PC-9 (cell line): Measurements from ENCODE around the gene OSM. TPM values are rescaled to one million over a fixed set of nuclear protein-coding genes. Genes with fewer than 3 reads are reported as not detected.

ENCODE experiments used
- BruUV-seq: library from RNA; stranded (reverse); fragments of 400-500 nt; replicated peaks from 2 replicates; lab custom pipeline; 2021; lab: Mats Ljungman, UMichigan
- CTCF ChIA-PET: fragments of 300-600 bp; sonication (Branson Sonifier 250); formaldehyde crosslinking; loops from one replicate; lab custom pipeline; 2022; ENCODE audit warnings: antibody characterized with exemption; lab: Charles Lee
- POLR2A ChIA-PET: fragments of 300-600 bp; sonication (Branson Sonifier 250); formaldehyde crosslinking; loops from one replicate; lab custom pipeline; 2022; ENCODE audit warnings: antibody characterized with exemption; ENCODE audit not compliant: unreplicated experiment; lab: Charles Lee
- DNase-seq, 2 experiments: peaks; one replicate each; pipeline versions ENCODE4 v3.0.0 to v3.0.0-alpha.2; 2015 to 2022; ENCODE audit warnings: mixed read lengths in 1 of 2
- H2AFZ ChIP-seq: fragments of 200-600 bp; sonication (generic); 2 replicates; pipeline ENCODE4 v1.8.1; 2017; ENCODE audit warnings: antibody characterized with exemption
- H3F3A ChIP-seq: fragments of 200-600 bp; sonication (generic); 2 replicates; pipeline ENCODE4 v1.8.1; 2017; ENCODE audit warnings: antibody characterized with exemption, mild to moderate bottlenecking, low read depth; ENCODE audit not compliant: insufficient read depth
- H3K27ac ChIP-seq: fragments of 200-600 bp; sonication (generic); 2 replicates; pipeline ENCODE4 v1.6.1; 2016; ENCODE audit warnings: mixed run types
- H3K27me3 ChIP-seq: fragments of 200-600 bp; sonication (generic); 2 replicates; pipeline ENCODE4 v1.6.1; 2016; ENCODE audit warnings: low read depth, mixed run types; ENCODE audit not compliant: insufficient read depth
- H3K36me3 ChIP-seq: fragments of 200-600 bp; sonication (generic); 2 replicates; pipeline ENCODE4 v1.6.1; 2016; ENCODE audit warnings: low read depth, mixed run types
- H3K4me1 ChIP-seq: fragments of 200-600 bp; sonication (generic); replicated peaks from 2 replicates; pipeline ENCODE4 v1.6.1; 2016; ENCODE audit warnings: mixed run types; ENCODE audit not compliant: insufficient read depth
- H3K4me2 ChIP-seq: fragments of 200-600 bp; sonication (generic); 2 replicates; pipeline ENCODE4 v1.6.1; 2017; ENCODE audit warnings: mixed run types
- H3K4me3 ChIP-seq: fragments of 200-600 bp; sonication (generic); 2 replicates; pipeline ENCODE4 v1.6.1; 2016; ENCODE audit warnings: mixed run types
- H3K79me2 ChIP-seq: fragments of 200-600 bp; sonication (generic); 2 replicates; pipeline ENCODE4 v1.6.1; 2017; ENCODE audit warnings: low read depth, mixed run types
- H3K9me2 ChIP-seq: fragments of 200-600 bp; sonication (generic); 2 replicates; pipeline ENCODE4 v1.8.1; 2017; ENCODE audit warnings: mild to moderate bottlenecking; ENCODE audit not compliant: insufficient read depth
- H3K9me3 ChIP-seq: fragments of 200-600 bp; sonication (generic); 2 replicates; pipeline ENCODE4 v1.8.1; 2016; ENCODE audit warnings: low read depth; ENCODE audit not compliant: insufficient read depth
- H4K20me1 ChIP-seq: fragments of 200-600 bp; sonication (generic); 2 replicates; pipeline ENCODE4 v1.8.1; 2017; ENCODE audit not compliant: insufficient read depth
- CTCF ChIP-seq: fragments of 200-600 bp; sonication (generic); conservative IDR thresholded peaks from 2 replicates; pipeline ENCODE4 v1.6.1; 2017; ENCODE audit warnings: mixed run types, antibody characterized with exemption, mild to moderate bottlenecking, moderate library complexity
- EZH2 ChIP-seq: fragments of 200-600 bp; sonication (generic); IDR thresholded peaks from 2 replicates; pipeline ENCODE4 v1.8.0; 2017; ENCODE audit warnings: antibody characterized with exemption, low read depth
- intact Hi-C: fragments of 100-400 bp; cut with micrococcal nuclease; formaldehyde crosslinking; loops from one replicate; pipeline ENCODE4 v1.10.0; 2022; ENCODE audit not compliant: unreplicated experiment
- total RNA-seq: library from RNA; stranded (reverse); gene quantifications from 2 replicates; pipeline ENCODE4 v1.2.3, GENCODE V29; 2021

Gene OSM
- total RNA-seq, 1 experiment from 2014 or later, result not detected

DNA sequence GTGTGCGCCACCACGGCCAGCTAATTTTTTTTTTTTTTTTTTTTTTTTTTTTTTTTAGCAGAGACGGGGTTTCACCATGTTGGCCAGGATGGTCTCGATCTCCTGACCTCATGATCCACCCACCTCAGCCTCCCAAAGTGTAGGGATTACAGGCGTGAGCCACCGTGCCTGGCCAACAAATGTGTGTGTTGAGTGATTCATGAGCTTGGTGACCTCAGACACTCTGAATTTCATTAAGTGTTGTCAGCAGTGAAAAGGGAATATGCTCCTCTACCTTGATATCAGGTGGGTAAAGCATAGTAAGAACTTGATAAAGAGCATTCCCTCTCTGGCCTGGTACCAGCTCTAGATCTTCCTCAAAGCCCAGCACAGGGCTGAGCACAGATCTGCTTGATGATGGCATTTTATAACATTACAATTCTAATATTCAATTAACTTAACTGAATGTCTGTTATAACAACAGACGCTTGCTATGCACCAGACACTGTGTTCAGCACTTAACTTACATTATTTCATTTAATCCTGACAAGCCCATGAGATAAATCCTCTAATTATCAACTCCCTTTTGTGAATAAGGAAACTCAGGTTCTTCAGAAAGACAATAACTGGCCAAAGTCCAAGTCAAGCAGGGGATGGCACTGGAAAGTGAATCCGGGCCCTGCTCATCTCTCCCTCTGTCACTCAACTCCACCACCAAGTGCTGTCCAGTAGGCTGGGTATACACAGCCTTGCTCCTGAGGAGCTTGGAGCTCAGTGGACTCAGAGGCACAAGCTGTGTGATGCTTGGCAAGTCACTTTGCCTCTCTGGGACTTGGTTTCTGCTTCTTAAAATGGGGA, 47.1 kb upstream of the OSM start:
- Histone ChIP-seq H3K4me2 (peak overlapping the region; percentile 27; the same call in 1 of the 2 replicates), H3K4me1 (peaks cover 69% of the 10 kb centered on the region), H4K20me1 (peaks cover 13% of the 10 kb centered on the region), H3K79me2 (peaks cover 74% of the 10 kb centered on the region), H2AFZ (no peak overlapping the region), H3K9me2 (no peaks in the 10 kb centered on the region), H3K36me3 (no peaks in the 10 kb centered on the region), H3K27ac (peak overlapping the region; percentile 26), H3K4me3 (no peak overlapping the region), H3K9me3 (no peaks in the 10 kb centered on the region), H3F3A (peaks cover 61% of the 10 kb centered on the region), H3K27me3 (no peaks in the 10 kb centered on the region)
- DNase-seq, result peak in 1 of 2 experiments; percentile 58
- ChIA-PET CTCF (interaction anchor here (1.5 kb wide), 1 partner anchor 13 kb away, joined by 4 read pairs; the partner anchor contains the start of gene TBC1D10A), POLR2A (interaction anchor here (0.6 to 0.7 kb wide), 2 partner anchors 23 kb away, joined by 4 to 6 read pairs; no protein-coding TSS in a partner anchor)
- intact Hi-C loops, result loop anchor here (2.0 kb wide), 1 partner anchor 23 kb away; no protein-coding TSS in a partner anchor
- TF ChIP-seq EZH2 (no peak), CTCF (no peak)
- no TSS peak for BruUV-seq

GRCh38 chr22:30312053-30312452, 45.4 kb upstream of the OSM start:
- peak; percentile 65 to 87 for DNase-seq
- TF ChIP-seq EZH2 (no peak), CTCF (no peak)
- H3K27ac ChIP-seq, result peak overlapping the region; percentile 76
- ChIA-PET POLR2A (interaction anchor here (0.6 kb wide), 2 partner anchors 9 to 280 kb away, joined by 3 to 4 read pairs; partner anchors contain the start of gene PES1), CTCF (interaction anchor here (1.2 to 1.5 kb wide), 2 partner anchors 14 to 15 kb away, joined by 4 to 6 read pairs; partner anchors contain the start of gene TBC1D10A)
- peaks cover 88% of the 10 kb centered on the region for H3K79me2 ChIP-seq
- H3K4me2 ChIP-seq, result peak overlapping the region; percentile 77
- intact Hi-C loops, result loop anchor here (2.0 kb wide), 1 partner anchor 21 kb away; no protein-coding TSS in a partner anchor
- peaks cover 67% of the 10 kb centered on the region for H3F3A ChIP-seq
- H2AFZ ChIP-seq, result no peak overlapping the region
- peaks cover 84% of the 10 kb centered on the region for H3K4me1 ChIP-seq
- no TSS peak for BruUV-seq
- H3K9me3 ChIP-seq, result no peaks in the 10 kb centered on the region
- no peaks in the 10 kb centered on the region for H3K36me3 ChIP-seq
- H4K20me1 ChIP-seq, result peaks cover 13% of the 10 kb centered on the region
- peak overlapping the region; percentile 30; the same call in 1 of the 2 replicates for H3K4me3 ChIP-seq
- no peaks in the 10 kb centered on the region for H3K27me3 ChIP-seq
- no peaks in the 10 kb centered on the region for H3K9me2 ChIP-seq
